BE2C (cell line): ENCODE results near the gene TAPBPL.
"Not testable (repeated sequence)": the region's sequence is repeated elsewhere in the genome, so short reads cannot be mapped to it uniquely, and the experiment has no call there.

Source experiments
- DNase-seq: peaks from one replicate; pipeline ENCODE4 v3.0.0-alpha.2; 2020
- H3K27me3 ChIP-seq: fragments of 250-450 bp; sonication (Bioruptor Pico); 2 replicates; pipeline ENCODE4 v1.5.1; 2020; ENCODE audit warnings: mild to moderate bottlenecking
- H3K36me3 ChIP-seq: fragments of 250-450 bp; sonication (Bioruptor Pico); 2 replicates; pipeline ENCODE4 v1.5.1; 2020; ENCODE audit warnings: mild to moderate bottlenecking
- H3K4me1 ChIP-seq: fragments of 250-450 bp; sonication (Bioruptor Pico); 2 replicates; pipeline ENCODE4 v1.5.1; 2020
- H3K4me3 ChIP-seq: 2 replicates; pipeline ENCODE4 v1.5.1; 2011; ENCODE audit warnings: low read depth, low read length
- H3K9me3 ChIP-seq: fragments of 250-450 bp; sonication (Bioruptor Pico); 2 replicates; pipeline ENCODE4 v1.5.1; 2020
- TF ChIP-seq, protein P1 (sequence below): IDR thresholded peaks from 2 replicates; pipeline ENCODE4 v1.5.1; 2012; ENCODE audit warnings: mild to moderate bottlenecking, low read depth, low read length

TAPBPL gene

DNA sequence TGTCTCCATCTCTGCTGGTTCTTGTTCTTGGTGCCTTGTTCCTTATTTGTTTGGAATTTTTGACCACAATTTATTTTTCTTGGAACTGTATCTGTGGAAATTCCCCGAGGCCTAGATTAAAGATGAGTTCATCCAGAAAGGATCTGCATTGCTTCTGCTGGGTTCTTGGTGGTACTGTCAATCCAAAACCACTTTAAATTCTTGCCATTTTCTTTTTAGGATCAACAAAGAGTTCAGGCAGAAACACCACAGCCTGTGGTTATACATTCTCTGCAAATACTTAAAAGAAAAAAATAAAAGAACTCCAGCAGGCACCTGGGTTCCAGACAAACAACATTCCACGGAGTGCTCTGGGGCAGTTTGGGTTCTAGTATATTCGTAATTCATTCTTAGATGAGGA is 24.6 kb downstream of the TAPBPL start:
- Histone ChIP-seq H3K4me1 (no peaks in the 10 kb centered on the region), H3K27me3 (no peaks in the 10 kb centered on the region), H3K4me3 (no peak overlapping the region), H3K9me3 (no peaks in the 10 kb centered on the region), H3K36me3 (no peaks in the 10 kb centered on the region)
- TF ChIP-seq, protein P1, sequence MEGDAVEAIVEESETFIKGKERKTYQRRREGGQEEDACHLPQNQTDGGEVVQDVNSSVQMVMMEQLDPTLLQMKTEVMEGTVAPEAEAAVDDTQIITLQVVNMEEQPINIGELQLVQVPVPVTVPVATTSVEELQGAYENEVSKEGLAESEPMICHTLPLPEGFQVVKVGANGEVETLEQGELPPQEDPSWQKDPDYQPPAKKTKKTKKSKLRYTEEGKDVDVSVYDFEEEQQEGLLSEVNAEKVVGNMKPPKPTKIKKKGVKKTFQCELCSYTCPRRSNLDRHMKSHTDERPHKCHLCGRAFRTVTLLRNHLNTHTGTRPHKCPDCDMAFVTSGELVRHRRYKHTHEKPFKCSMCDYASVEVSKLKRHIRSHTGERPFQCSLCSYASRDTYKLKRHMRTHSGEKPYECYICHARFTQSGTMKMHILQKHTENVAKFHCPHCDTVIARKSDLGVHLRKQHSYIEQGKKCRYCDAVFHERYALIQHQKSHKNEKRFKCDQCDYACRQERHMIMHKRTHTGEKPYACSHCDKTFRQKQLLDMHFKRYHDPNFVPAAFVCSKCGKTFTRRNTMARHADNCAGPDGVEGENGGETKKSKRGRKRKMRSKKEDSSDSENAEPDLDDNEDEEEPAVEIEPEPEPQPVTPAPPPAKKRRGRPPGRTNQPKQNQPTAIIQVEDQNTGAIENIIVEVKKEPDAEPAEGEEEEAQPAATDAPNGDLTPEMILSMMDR: no peak
- no peak for DNase-seq

DNA sequence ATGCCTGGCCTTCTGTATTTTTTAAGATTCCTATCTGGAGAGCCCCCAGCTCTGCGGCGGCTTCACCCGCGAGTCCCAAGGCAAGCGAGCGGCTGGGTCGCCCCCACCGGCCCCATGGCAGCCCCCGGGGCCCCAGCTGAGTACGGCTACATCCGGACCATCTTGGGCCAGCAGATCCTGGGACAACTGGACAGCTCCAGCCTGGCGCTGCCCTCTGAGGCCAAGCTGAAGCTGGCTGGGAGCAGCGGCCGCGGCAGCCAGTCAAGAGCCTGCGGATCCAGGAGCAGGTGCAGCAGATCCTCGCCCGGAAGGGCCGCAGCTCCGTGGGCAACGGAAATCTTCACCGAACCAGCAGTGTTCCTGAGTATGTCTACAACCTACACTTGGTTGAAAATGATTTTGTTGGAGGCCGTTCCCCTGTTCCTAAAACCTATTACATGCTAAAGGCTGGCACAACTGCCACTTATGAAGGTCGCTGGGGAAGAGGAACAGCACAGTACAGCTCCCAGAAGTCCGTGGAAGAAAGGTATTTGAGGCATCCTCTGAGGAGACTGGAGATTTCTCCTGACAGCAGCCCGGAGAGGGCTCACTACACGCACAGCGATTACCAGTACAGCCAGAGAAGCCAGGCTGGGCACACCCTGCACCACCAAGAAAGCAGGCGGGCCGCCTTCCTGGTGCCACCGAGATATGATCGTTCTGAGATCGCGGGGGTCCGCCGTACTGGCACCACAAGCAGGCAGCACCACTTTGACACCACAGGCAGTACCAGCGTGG is 25.9 kb downstream of the TAPBPL start:
- H3K4me3 ChIP-seq, H3K4me1 ChIP-seq, DNase-seq, H3K9me3 ChIP-seq, H3K27me3 ChIP-seq, H3K36me3 ChIP-seq: not testable (repeated sequence)

DNA sequence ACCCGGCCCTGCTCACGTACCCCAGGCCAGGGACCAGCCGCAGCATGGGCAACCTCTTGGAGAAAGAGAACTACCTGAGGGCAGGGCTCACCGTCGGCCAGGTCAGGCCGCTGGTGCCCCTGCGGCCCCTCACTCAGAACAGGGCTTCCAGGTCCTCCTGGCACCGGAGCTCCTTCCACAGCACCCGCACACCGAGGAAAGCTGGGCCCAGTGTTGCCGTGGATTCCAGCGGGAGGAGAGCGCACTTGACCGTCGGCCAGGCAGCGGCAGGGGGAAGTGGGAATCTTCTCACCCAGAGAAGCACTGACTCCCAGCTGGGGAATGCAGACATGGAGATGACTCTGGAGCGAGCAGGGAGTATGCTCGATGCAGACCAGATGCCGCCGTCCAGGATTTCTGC is 26.6 kb downstream of the TAPBPL start:
- no peaks in the 10 kb centered on the region for H3K9me3 ChIP-seq
- H3K4me3 ChIP-seq: no peak overlapping the region
- TF ChIP-seq, protein P1: no peak
- no peaks in the 10 kb centered on the region for H3K36me3 ChIP-seq
- H3K4me1 ChIP-seq: no peaks in the 10 kb centered on the region
- H3K27me3 ChIP-seq: no peaks in the 10 kb centered on the region
- DNase-seq: no peak

DNA sequence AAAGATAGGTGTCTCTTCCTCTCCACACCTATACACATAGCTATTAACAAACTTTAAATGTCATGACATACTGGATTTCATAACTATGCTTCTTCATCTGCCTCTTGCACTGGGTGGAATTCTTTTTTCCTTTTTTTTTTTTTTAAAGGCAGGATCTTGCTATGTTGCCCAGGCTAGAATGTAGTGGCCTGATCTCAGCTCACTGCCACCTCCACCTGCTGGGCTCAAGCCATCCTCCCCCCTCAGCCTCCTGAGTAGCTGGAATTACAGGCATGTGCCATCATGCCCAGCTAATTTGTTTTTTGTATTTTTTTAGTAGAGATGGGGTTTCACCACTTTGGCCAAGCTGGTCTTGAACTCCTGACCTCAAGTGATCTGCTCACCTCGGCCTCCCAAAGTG is 36.4 kb downstream of the TAPBPL start:
- Histone ChIP-seq H3K36me3 (peaks cover 8% of the 10 kb centered on the region), H3K4me3 (no peak overlapping the region), H3K27me3 (no peaks in the 10 kb centered on the region), H3K9me3 (no peaks in the 10 kb centered on the region), H3K4me1 (no peaks in the 10 kb centered on the region)
- no peak for DNase-seq
- TF ChIP-seq, protein P1: no peak

DNA sequence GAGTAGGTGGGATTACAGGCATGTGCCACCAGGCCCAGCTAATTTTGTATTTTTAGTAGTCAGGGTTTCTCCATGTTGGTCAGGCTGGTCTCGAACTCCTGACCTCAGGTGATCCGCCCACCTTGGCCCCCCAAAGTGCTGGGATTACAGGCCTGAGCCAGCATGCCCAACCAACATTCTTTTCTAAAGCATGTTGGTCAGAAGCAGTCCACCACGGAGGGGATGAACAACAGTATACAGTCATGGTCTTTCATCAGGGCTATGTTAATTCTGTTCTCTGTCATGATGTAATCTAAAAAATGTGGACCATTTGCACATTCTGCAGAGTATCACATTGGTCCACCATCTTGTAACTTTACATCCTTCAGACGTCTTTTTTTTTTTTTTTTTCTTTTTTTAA is 37.6 kb downstream of the TAPBPL start:
- TF ChIP-seq, protein P1: no peak
- Histone ChIP-seq H3K4me1 (no peaks in the 10 kb centered on the region), H3K4me3 (no peak overlapping the region), H3K36me3 (peaks cover 8% of the 10 kb centered on the region), H3K9me3 (no peaks in the 10 kb centered on the region), H3K27me3 (no peaks in the 10 kb centered on the region)
- no peak for DNase-seq

DNA sequence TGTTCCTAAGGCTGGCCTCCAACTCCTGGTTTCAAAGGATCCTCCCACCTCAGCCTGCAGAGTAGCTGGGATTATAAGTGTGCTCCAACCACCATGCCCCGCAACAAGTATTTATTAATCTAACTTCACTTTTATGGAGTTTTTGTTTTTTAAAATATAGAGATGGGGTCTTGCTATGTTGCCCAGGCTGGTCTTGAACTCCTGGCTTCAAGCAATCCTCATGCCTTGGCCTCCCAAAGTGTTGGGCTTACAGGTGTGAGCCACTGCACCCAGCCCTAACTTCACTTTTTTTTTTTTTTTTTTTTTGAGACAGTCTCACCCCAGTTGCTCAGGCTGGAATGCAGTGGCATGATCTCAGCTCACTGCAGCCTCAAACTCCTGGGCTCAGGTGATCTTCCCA is 38.8 kb downstream of the TAPBPL start:
- H3K36me3 ChIP-seq: peaks cover 15% of the 10 kb centered on the region
- not testable (repeated sequence) for H3K4me1 ChIP-seq, H3K4me3 ChIP-seq, H3K27me3 ChIP-seq, DNase-seq, H3K9me3 ChIP-seq

DNA sequence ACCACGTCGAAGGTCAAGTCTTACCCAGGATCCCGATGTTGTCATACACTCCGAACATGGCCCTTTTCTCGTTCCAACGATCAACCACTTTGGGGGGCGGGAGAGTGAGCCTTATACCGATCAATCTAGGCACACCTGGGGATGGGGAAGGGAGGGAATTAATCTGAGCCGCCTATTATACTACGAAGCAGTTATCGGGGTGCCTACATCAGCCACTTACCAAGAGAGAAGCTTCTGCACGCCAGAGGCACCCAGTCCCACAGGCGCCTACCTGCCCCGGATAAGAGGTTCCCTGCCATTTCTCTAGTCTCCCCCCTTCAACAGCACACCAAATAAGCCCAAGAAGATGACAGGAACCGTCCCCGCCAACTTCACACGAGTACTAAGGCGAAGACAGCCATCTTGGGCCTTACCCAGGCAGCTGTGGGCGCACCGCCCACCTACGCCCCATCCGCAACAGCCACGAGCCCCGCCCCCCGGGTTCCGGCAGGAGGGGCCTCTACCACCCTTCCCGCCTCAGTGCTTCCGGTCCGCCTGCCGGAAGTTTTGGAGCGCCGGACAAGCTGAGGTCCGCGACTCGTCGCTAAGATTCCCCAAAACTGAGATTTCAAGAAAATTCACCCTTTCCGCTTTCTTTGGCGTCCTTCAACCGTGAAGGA is 41.1 kb downstream of the TAPBPL start, which contains the start of gene MRPL51:
Gene MRPL51 (minus strand): TSS at position 425 of the 659 bp plus-strand sequence. CDS start 126 bp downstream, at position 299.
- H3K27me3 ChIP-seq: no peaks in the 10 kb centered on the region
- TF ChIP-seq, protein P1: no peak
- peak; percentile 99 for DNase-seq
- peak within 1 kb of the TSS; percentile 93 for H3K4me3 ChIP-seq
- peaks cover 2% of the 10 kb centered on the region; the same call in 1 of the 2 replicates for H3K4me1 ChIP-seq
- H3K36me3 ChIP-seq: peaks cover 34% of the 10 kb centered on the region
- no peaks in the 10 kb centered on the region for H3K9me3 ChIP-seq
